GM10266 (cell line): ENCODE measurements around the gene UTP4.

Source experiments
- DNase-seq: peaks from one replicate; pipeline ENCODE4 v3.0.0; 2012; ENCODE audit errors: extremely low spot score
- CTCF ChIP-seq: IDR thresholded peaks from 2 replicates; pipeline ENCODE4 v1.5.1; 2012; ENCODE audit warnings: mild to moderate bottlenecking, low read depth; ENCODE audit not compliant: control insufficient read depth, insufficient read depth; ENCODE audit errors: missing control alignments

Gene UTP4

DNA sequence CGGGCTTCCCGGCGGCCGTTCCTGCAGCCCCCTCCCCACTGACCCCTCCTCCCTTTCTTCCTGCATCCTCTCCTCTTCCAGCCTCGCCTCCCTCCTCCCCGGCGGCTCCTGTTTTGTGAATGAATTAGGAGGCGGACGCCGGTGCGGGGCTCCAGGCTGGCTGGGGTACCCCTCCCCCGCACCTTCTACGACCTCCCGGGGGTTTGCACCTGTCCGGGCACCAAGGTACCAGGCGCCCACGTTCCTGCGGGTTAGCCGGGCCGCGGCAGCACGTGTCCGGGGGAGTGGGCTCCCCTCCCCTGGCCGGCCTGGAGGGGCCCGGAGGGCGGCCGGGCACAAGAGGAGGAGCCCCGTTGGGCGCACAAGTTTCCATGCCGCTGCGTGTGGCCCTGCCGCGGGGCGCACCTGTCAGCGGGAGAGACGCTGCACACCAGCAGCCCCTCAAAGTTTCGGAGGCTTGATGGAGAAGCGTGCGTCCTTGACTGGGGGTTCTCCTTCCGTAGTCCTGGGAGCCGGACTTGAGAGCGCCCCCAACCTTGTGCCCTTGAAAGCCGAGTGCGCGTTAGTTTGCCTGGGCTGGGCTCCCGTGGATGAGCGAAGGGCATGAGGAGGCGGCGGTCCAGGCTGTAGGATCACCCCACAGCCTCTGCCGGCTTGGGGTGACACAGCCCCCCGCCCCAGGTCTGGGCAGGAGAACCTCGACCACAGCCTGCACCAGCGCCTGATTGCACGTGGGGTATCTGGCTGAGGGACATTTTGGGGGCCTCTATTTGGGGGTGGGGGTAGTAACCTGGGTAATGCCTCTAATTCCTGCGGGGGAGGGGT lies 25.7 kb upstream of the UTP4 start:
- DNase-seq: peak; percentile 69
- TF ChIP-seq CTCF: peak; percentile 21

DNA sequence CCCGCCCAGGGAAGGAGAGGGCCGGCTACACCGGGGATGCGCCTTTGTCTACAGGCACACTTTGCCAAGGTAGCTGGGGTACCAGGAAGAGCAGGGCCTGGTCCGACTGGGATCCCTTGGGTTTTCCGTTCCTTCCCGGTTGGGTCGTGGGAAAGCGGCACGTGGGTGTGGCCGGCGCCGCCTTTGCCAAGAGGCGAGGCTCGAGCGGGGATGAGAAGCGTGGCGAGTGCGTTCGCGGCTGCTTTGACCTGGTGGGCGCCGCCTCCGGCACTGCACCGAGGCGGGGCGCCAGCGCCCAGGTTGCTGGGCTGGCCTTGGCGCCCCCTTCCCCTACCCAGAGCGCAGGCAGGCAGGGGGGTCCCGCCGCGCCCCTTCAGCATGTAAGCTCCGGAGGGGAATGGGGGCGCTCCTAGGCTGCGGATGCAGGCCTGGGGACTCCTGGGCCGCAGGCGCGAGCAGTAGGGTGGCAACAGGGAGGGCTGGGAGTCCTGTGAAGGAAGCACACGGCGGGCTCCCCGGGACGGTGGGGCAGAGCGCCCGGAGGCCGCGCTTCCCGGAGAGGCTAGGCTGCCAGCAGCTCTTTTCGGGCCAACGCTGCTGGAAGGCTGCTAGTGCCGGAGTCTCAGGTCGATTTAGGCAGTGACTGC lies 25.0 kb upstream of the UTP4 start:
- TF ChIP-seq CTCF: no peak
- peak; percentile 44 for DNase-seq

- no peak for TF ChIP-seq CTCF
- DNase-seq: peak; percentile 41
These were observed 24.2 kb upstream of the UTP4 start for GRCh38 chr16:69108064-69108904.

GRCh38 chr16:69108905-69109252 lies 23.6 kb upstream of the UTP4 start:
- TF ChIP-seq CTCF: no peak
- no peak for DNase-seq

DNA sequence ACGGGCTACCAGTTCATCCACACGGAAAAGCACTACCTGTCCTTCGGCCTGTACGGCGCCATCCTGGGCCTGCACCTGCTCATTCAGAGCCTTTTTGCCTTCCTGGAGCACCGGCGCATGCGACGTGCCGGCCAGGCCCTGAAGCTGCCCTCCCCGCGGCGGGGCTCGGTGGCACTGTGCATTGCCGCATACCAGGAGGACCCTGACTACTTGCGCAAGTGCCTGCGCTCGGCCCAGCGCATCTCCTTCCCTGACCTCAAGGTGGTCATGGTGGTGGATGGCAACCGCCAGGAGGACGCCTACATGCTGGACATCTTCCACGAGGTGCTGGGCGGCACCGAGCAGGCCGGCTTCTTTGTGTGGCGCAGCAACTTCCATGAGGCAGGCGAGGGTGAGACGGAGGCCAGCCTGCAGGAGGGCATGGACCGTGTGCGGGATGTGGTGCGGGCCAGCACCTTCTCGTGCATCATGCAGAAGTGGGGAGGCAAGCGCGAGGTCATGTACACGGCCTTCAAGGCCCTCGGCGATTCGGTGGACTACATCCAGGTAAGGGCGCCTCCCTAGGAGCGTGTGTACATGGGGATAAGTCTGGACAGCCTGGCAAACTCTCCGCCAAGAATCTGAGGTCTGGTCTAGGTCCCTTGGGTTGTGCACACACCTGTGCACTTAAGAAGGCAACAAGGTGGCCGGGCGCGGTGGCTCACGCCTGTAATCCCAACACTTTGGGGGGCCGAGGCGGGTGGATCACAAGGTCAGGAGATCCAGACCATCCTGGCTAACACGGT lies 22.8 kb upstream of the UTP4 start:
- DNase-seq: no peak

DNA sequence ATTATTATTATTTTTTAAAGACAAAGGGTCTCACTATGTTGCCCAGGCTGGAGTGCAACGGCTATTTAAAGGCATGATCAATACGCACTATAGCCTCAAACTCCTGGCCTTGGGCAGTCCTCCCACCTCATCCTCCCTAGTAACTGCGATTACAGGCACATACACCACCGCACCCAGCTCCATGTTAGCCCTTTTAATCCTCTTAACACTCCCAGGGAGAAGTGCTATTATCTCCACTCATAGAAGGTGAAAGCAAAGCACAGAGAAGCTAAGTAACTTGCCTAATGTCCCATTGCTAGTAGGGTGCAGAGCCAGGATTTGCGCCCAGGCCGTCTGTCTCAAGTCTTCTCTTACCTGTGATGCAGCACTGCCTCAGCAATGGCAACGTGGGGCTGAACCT lies 22.0 kb upstream of the UTP4 start:
- TF ChIP-seq CTCF: no peak
- no peak for DNase-seq

More for the DNA sequence above, 22.8 kb upstream of the UTP4 start:
- no peak for TF ChIP-seq CTCF
